ENCODE data around the gene RABGEF1.

GRCh38 chr7:66694286-66694685 is 46.2 kb upstream of the RABGEF1 start:
- TF ChIP-seq PML (IDR thresholded peaks at IDR 0.05; ENCODE audit: low read length) (no peak), POLR2AphosphoS5 (IDR thresholded peaks at IDR 0.05; ENCODE audit: control insufficient read depth, insufficient read depth, low read depth, low read length) (no peak), GATA2 (CRISPR knock-in tag; IDR thresholded peaks at IDR 0.05) (no peak), CTCF (IDR thresholded peaks at IDR 0.05 in 2 of 3, conservative IDR thresholded peaks at IDR 0.05 in 1 of 3; ENCODE audit: insufficient read depth in 2 of 3, low read depth in 1 of 3, low read length in 3 of 3) (no peak), ETS2 (tag; IDR thresholded peaks at IDR 0.05; ENCODE audit: borderline replicate concordance, poor library complexity, severe bottlenecking) (no peak), ZNF140 (CRISPR knock-in tag; IDR thresholded peaks at IDR 0.05) (no peak)
